Keratinocyte (primary cell): ENCODE results near the gene RASAL2.

Source experiments
- EZH2 ChIP-seq: IDR thresholded peaks from one replicate; pipeline ENCODE4 v1.6.1; 2012; ENCODE audit warnings: inconsistent platforms, mild to moderate bottlenecking, low read length, moderate library complexity
- TF ChIP-seq, protein P1 (sequence below), 3 experiments: IDR thresholded peaks in 1 of 3; conservative IDR thresholded peaks in 1 of 3; optimal IDR thresholded peaks in 1 of 3; 2 replicates in 2 of 3; 3 replicates in 1 of 3; pipeline versions ENCODE3 to v1.5.1; 2011; ENCODE audit warnings: low read length in 3 of 3, mild to moderate bottlenecking in 3 of 3, moderate library complexity in 2 of 3, control low read depth in 1 of 3, inconsistent platforms in 1 of 3; ENCODE audit not compliant: insufficient read depth in 2 of 3; ENCODE audit errors: extremely low read depth in 1 of 3

GRCh38 chr1:178047403-178048093 lies 46.4 kb upstream of the RASAL2 start:
- no peak for TF ChIP-seq EZH2
- TF ChIP-seq, protein P1, sequence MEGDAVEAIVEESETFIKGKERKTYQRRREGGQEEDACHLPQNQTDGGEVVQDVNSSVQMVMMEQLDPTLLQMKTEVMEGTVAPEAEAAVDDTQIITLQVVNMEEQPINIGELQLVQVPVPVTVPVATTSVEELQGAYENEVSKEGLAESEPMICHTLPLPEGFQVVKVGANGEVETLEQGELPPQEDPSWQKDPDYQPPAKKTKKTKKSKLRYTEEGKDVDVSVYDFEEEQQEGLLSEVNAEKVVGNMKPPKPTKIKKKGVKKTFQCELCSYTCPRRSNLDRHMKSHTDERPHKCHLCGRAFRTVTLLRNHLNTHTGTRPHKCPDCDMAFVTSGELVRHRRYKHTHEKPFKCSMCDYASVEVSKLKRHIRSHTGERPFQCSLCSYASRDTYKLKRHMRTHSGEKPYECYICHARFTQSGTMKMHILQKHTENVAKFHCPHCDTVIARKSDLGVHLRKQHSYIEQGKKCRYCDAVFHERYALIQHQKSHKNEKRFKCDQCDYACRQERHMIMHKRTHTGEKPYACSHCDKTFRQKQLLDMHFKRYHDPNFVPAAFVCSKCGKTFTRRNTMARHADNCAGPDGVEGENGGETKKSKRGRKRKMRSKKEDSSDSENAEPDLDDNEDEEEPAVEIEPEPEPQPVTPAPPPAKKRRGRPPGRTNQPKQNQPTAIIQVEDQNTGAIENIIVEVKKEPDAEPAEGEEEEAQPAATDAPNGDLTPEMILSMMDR (optimal IDR thresholded peaks at IDR 0.05 in 1 of 3, IDR thresholded peaks at IDR 0.05 in 1 of 3, conservative IDR thresholded peaks at IDR 0.05 in 1 of 3; ENCODE audit: extremely low read depth in 1 of 3, insufficient read depth in 2 of 3, low read length in 3 of 3): no peak
